Thoracic aorta (tissue), 2 donors: ENCODE results near the gene AGBL5. TPM values are rescaled to one million over a fixed set of nuclear protein-coding genes. Genes with fewer than 3 reads are reported as not detected.

Experiments used
- ATAC-seq: fragments of 150-250 bp; one replicate; pipeline ENCODE4 v1.8.0; 2017; ENCODE audit warnings: low read depth; ENCODE audit not compliant: insufficient number of reproducible peaks, low FRiP score
- DNase-seq: peaks from one replicate; pipeline ENCODE4 v3.0.0-alpha.2; 2020; ENCODE audit warnings: low spot score
- H3K27ac ChIP-seq, 2 donors: fragments of 200-600 bp; sonication (generic); 1 replicate in 1 of 2; 2 replicates in 1 of 2; pipeline ENCODE4 v1.5.1; 2016; ENCODE audit warnings: mild to moderate bottlenecking in 2 of 2, moderate library complexity in 2 of 2
- H3K27me3 ChIP-seq: fragments of 200-600 bp; sonication (generic); replicated peaks from 2 replicates; pipeline ENCODE4 v1.6.0; 2016; ENCODE audit warnings: mild to moderate bottlenecking; ENCODE audit not compliant: insufficient read depth
- H3K36me3 ChIP-seq: fragments of 200-600 bp; sonication (generic); one replicate; pipeline ENCODE4 v1.5.1; 2016
- H3K4me1 ChIP-seq, 2 donors: fragments of 200-600 bp; sonication (generic); 1 replicate in 1 of 2; 2 replicates in 1 of 2; pipeline versions ENCODE4 v1.5.1 to v1.6.0; 2016; ENCODE audit warnings: low read depth in 2 of 2, mild to moderate bottlenecking in 1 of 2; ENCODE audit not compliant: control insufficient read depth in 1 of 2
- H3K4me3 ChIP-seq: fragments of 200-600 bp; sonication (generic); 2 replicates; pipeline ENCODE4 v1.5.1; 2016; ENCODE audit warnings: mild to moderate bottlenecking
- H3K9me3 ChIP-seq: fragments of 200-600 bp; sonication (generic); 2 replicates; pipeline ENCODE4 v1.5.1; 2016
- total RNA-seq, 2 donors: library from RNA; depleted of rRNA; stranded (reverse); fragments of >200 nt; gene quantifications; one replicate each; pipeline versions ENCODE4 v1.1.0 to v1.2.3, GENCODE V29; 2016
- TF ChIP-seq, protein P1 (sequence below): fragments of 200-600 bp; sonication (generic); IDR thresholded peaks from one replicate; pipeline ENCODE4 v1.5.1; 2019; ENCODE audit warnings: antibody characterized with exemption

AGBL5 gene
- total RNA-seq, 2 donors from 2014 or later = 7.8 to 10.8 TPM

DNA sequence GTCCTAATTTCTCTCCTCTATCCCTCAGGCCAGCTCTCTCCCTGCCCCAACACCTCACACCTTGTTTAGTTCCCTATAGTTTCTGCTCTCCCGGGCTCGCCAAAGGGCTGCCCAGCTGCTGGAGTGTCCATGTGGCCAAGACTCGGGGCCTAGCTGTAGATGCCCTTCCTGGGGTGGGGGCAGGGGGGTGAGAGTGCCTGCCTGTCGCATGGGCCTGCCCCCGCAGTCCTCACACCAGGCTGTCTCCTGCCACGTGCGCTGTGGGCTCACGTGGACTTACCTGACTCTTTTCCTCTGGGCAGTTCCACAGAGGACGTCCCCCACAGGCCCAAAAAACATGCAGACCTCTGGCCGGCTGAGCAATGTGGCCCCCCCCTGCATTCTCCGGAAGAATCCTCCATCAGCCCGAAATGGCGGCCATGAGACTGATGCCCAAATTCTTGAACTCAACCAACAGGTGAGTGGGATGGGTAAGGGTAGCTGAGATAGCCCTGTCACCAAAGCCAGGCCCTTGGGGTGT lies 26.1 kb upstream of the AGBL5 start:
- peaks cover 19% of the 10 kb centered on the region for H3K36me3 ChIP-seq
- H3K27ac ChIP-seq = no peak overlapping the region
- no peak overlapping the region for H3K4me3 ChIP-seq
- ATAC-seq (no peak), DNase-seq (no peak)
- H3K27me3 ChIP-seq = no peaks in the 10 kb centered on the region
- no peaks in the 10 kb centered on the region for H3K9me3 ChIP-seq
- TF ChIP-seq, protein P1, sequence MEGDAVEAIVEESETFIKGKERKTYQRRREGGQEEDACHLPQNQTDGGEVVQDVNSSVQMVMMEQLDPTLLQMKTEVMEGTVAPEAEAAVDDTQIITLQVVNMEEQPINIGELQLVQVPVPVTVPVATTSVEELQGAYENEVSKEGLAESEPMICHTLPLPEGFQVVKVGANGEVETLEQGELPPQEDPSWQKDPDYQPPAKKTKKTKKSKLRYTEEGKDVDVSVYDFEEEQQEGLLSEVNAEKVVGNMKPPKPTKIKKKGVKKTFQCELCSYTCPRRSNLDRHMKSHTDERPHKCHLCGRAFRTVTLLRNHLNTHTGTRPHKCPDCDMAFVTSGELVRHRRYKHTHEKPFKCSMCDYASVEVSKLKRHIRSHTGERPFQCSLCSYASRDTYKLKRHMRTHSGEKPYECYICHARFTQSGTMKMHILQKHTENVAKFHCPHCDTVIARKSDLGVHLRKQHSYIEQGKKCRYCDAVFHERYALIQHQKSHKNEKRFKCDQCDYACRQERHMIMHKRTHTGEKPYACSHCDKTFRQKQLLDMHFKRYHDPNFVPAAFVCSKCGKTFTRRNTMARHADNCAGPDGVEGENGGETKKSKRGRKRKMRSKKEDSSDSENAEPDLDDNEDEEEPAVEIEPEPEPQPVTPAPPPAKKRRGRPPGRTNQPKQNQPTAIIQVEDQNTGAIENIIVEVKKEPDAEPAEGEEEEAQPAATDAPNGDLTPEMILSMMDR = no peak
- no peaks in the 10 kb centered on the region for H3K4me1 ChIP-seq

DNA sequence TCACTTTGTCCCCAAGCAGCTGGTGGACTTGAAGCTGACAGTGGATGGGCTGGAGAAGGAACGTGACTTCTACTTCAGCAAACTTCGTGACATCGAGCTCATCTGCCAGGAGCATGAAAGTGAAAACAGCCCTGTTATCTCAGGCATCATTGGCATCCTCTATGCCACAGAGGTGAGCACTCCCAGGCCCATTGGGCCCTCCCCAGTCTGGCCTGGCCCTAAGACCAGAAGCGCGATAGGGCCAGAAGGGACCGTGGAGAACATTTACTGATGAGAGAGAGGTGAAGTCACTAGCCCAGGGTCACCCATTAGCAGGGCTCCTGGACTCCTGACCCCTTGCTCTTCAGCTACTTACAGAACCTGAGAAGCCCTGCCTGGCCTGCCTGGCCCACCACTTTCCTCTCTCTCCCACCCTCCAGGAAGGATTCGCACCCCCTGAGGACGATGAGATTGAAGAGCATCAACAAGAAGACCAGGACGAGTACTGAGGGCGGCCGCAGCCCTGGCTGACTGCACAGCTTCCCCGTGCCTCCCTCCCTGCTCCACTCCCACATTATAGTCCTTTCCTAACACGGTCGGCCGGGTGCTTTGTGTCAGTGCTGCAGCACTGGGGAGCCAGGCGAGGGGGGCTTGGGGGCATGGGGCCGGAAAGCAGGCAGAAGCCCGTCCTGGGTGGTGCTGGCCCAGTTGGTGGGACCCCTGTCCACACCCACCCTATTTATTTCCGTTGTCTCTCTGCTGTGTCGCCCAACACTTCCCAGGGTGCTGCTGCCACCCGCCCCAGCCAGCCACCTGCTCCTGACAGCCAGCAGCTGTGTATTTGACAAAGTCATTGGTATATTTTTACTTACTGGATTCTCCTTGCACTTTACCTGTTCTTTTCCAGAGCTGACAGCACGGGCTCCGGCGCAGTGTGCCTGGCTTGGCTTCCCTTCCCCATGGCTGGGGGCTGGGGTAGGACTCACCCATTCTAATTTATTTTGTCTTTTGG lies 25.3 kb upstream of the AGBL5 start:
- no peak for DNase-seq
- Histone ChIP-seq H3K27ac (no peak overlapping the region), H3K4me1 (no peaks in the 10 kb centered on the region), H3K27me3 (no peaks in the 10 kb centered on the region), H3K9me3 (no peaks in the 10 kb centered on the region), H3K36me3 (peaks cover 19% of the 10 kb centered on the region), H3K4me3 (no peak overlapping the region)
- TF ChIP-seq, protein P1 = no peak
- ATAC-seq = no peak

DNA sequence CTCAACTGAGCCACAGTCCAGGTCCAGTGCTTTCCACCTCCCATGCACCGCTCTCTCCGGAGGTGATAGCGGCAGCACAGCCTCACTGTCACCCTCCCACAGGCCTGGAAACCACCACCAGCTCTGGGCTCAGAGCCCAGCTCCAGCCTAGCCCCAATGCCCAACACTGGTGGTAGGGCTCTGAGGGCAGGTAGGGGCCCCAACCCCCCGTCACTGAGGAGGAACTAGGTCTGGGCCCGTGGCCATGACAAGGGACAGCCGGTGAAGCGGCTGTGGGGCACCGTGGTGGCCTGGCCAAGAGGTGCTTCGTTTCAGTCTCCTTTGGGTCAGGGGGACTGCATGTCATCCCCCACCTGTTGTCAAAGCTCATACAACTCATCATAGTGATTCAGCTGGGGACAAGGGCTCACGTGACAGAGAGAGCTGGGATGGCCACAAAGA lies 24.2 kb upstream of the AGBL5 start:
- no peaks in the 10 kb centered on the region for H3K4me1 ChIP-seq
- no peak overlapping the region for H3K27ac ChIP-seq
- ATAC-seq = no peak
- no peak overlapping the region for H3K4me3 ChIP-seq
- H3K36me3 ChIP-seq = peaks cover 19% of the 10 kb centered on the region
- no peaks in the 10 kb centered on the region for H3K9me3 ChIP-seq
- TF ChIP-seq, protein P1 = no peak
- DNase-seq = no peak
- no peaks in the 10 kb centered on the region for H3K27me3 ChIP-seq

DNA sequence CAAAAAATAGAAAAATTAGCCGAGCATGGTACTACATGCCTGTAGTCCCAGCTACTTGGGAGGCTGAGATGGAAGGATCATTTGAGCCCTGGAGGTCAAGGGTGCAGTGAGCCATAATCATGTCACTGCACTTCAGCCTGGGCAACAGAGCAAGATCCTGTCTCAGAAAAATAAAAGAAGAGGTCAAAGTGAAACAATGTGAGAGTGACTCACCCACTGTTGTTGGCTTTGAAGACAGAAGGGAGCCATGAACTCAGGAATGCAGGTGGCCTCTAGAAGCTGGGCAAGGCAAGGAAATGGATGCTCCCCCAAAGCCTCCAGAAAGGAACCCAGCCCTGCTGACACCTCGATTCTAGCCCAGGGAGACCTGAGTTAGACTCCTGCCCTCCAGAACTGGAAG lies 22.4 kb upstream of the AGBL5 start:
- peaks cover 4 to 7% of the 10 kb centered on the region in 2 donors for H3K4me1 ChIP-seq
- no peak for DNase-seq
- ATAC-seq = no peak
- peaks cover 10% of the 10 kb centered on the region for H3K36me3 ChIP-seq
- H3K27ac ChIP-seq = no peak overlapping the region
- TF ChIP-seq, protein P1 = no peak
- H3K4me3 ChIP-seq = no peak overlapping the region
- H3K27me3 ChIP-seq = no peaks in the 10 kb centered on the region
- H3K9me3 ChIP-seq = no peaks in the 10 kb centered on the region

DNA sequence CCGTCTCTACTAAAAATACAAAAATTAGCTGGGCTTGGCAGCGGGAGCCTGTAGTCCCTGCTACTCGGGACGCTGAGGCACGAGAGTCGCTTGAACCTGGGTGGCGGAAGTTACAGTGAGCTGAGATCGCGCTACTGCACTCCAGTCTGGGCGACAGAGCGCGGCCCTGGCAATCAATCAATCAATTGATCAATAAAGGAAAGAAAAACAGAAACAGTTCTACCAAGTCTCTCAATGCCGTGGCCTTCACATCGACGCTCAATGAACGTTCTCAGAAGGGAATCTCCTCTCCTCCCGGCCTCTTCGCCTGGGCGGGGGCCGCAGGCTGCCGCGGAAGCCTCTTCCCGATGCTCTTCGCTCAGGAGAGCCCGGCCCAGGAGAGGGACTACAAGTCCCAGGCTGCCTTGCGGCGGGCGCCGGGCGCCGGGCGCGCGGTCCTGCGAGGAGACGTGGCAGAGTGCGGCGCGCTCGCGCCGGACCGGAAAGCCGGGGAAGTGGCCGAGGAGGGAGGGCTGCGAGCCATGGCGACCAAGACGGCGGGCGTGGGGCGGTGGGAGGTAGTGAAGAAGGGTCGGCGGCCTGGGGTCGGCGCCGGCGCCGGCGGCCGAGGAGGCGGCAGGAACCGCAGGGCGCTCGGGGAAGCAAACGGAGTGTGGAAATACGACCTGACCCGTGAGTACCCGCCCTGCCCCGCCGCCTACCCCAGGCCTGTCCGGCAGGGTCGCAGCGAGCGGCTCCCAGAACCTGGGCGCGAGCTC lies 18.8 kb upstream of the AGBL5 start, which contains the start of gene TMEM214:
TSS of gene TMEM214 (plus strand) at position 471 of the 758 bp plus-strand sequence. CDS start at position 522, 51 bp downstream.
- peaks cover 14 to 22% of the 10 kb centered on the region in 2 donors for H3K4me1 ChIP-seq
- peak within 1 kb of the TSS; percentile 83 for H3K4me3 ChIP-seq
- ATAC-seq (peak; percentile 60), DNase-seq (peak; percentile 61)
- peaks cover 26% of the 10 kb centered on the region for H3K36me3 ChIP-seq
- H3K27ac ChIP-seq = peak within 1 kb of the TSS; percentile 72 to 80
- H3K27me3 ChIP-seq = no peaks in the 10 kb centered on the region
- no peaks in the 10 kb centered on the region for H3K9me3 ChIP-seq
- TF ChIP-seq, protein P1 = peak; percentile 32
